ENCODE measurements around the gene PARP15.

DNA sequence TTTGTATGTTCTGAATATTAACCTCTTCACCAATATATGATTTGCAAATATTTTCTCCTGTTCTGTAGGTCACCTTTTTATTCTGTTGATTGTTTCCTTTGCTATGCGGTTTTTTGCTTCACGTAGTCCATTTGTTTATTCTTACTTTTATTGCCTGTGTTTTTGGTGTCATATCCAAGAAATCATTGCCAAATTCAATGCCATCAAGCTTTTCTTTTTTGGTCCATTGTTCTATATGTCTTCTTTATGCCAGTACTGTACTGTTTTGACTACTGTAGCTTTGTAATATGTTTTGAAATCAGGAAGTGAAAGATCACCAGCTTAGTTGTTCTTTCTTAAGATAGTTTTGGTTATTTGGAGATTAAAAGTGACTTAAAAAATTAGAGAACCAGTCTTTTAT is 4.2 kb downstream of the PARP15 start:
- TF ChIP-seq, protein P1, sequence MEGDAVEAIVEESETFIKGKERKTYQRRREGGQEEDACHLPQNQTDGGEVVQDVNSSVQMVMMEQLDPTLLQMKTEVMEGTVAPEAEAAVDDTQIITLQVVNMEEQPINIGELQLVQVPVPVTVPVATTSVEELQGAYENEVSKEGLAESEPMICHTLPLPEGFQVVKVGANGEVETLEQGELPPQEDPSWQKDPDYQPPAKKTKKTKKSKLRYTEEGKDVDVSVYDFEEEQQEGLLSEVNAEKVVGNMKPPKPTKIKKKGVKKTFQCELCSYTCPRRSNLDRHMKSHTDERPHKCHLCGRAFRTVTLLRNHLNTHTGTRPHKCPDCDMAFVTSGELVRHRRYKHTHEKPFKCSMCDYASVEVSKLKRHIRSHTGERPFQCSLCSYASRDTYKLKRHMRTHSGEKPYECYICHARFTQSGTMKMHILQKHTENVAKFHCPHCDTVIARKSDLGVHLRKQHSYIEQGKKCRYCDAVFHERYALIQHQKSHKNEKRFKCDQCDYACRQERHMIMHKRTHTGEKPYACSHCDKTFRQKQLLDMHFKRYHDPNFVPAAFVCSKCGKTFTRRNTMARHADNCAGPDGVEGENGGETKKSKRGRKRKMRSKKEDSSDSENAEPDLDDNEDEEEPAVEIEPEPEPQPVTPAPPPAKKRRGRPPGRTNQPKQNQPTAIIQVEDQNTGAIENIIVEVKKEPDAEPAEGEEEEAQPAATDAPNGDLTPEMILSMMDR (IDR thresholded peaks at IDR 0.05): no peak
- TF ChIP-seq POLR2A (IDR thresholded peaks at IDR 0.05): no peak

Measured in ovary (tissue), 3 donors.